NCI-H2107 (cell line): ENCODE data around the gene STRN3.
"Not testable (repeated sequence)": the region's sequence is repeated elsewhere in the genome, so short reads cannot be mapped to it uniquely, and the experiment has no call there.

Experiments
- DNase-seq: peaks from one replicate; lab custom pipeline; 2025; lab: John Stamatoyannopoulos, UW

STRN3 gene

GRCh38 chr14:31026077-31026449, at the start of gene STRN3:
TSS of gene STRN3 (minus strand) at chr14:31026379. CDS start at chr14:31026185, 194 bp downstream.
- no peak for DNase-seq

GRCh38 chr14:31075144-31075543, 49.0 kb upstream of the STRN3 start:
- DNase-seq = no peak

GRCh38 chr14:31071151-31071550, 45.0 kb upstream of the STRN3 start:
- no peak for DNase-seq

- no peak for DNase-seq
Measured at GRCh38 chr14:31070431-31070830, 44.3 kb upstream of the STRN3 start.

GRCh38 chr14:31069343-31069742, 43.2 kb upstream of the STRN3 start:
- no peak for DNase-seq

- no peak for DNase-seq
Measured at GRCh38 chr14:31068235-31068634, 42.1 kb upstream of the STRN3 start.

- DNase-seq = not testable (repeated sequence)
Measured at GRCh38 chr14:31062908-31063307, 36.7 kb upstream of the STRN3 start.

GRCh38 chr14:31060253-31060875, 34.2 kb upstream of the STRN3 start:
- no peak for DNase-seq

- no peak for DNase-seq
Measured at GRCh38 chr14:31059152-31059924, 33.2 kb upstream of the STRN3 start.

- no peak for DNase-seq
Measured at GRCh38 chr14:31057701-31058364, 31.7 kb upstream of the STRN3 start.

- DNase-seq = no peak
Measured at GRCh38 chr14:31057035-31057434, 30.9 kb upstream of the STRN3 start.

GRCh38 chr14:31052905-31053586, 26.9 kb upstream of the STRN3 start:
- DNase-seq = not testable (repeated sequence)

- DNase-seq = no peak
Measured at GRCh38 chr14:31051511-31051910, 25.3 kb upstream of the STRN3 start.

GRCh38 chr14:31051023-31051422, 24.8 kb upstream of the STRN3 start:
- no peak for DNase-seq

- no peak for DNase-seq
Measured at GRCh38 chr14:31047503-31047902, 21.3 kb upstream of the STRN3 start.

- no peak for DNase-seq
Measured at GRCh38 chr14:31045501-31046080, 19.4 kb upstream of the STRN3 start.

- DNase-seq = no peak
Measured at GRCh38 chr14:31043379-31043778, 17.2 kb upstream of the STRN3 start.

GRCh38 chr14:31042893-31043292, 16.7 kb upstream of the STRN3 start:
- not testable (repeated sequence) for DNase-seq

- DNase-seq = no peak
Measured at GRCh38 chr14:31042300-31042699, 16.1 kb upstream of the STRN3 start.

- DNase-seq = no peak
Measured at GRCh38 chr14:31038521-31039166, 12.5 kb upstream of the STRN3 start.

GRCh38 chr14:31037709-31038221, 11.6 kb upstream of the STRN3 start:
- no peak for DNase-seq
